IPS-20b (cell line): ENCODE measurements around the gene HOXB9.

Experiments
- H3K27ac ChIP-seq: one replicate; pipeline ENCODE4 v1.5.1; 2013; ENCODE audit warnings: low read length
- H3K27me3 ChIP-seq: 2 replicates; pipeline ENCODE4 v1.6.1; 2013; ENCODE audit warnings: mild to moderate bottlenecking, low read length, inconsistent platforms; ENCODE audit not compliant: insufficient read depth
- H3K36me3 ChIP-seq: 2 replicates; pipeline ENCODE4 v1.6.1; 2013; ENCODE audit warnings: low read depth, mild to moderate bottlenecking, inconsistent platforms, low read length, moderate library complexity; ENCODE audit not compliant: insufficient read depth
- H3K4me1 ChIP-seq: 2 replicates; pipeline ENCODE4 v1.6.1; 2013; ENCODE audit warnings: mild to moderate bottlenecking, control low read depth, inconsistent platforms, low read length, moderate library complexity; ENCODE audit not compliant: insufficient read depth
- H3K4me3 ChIP-seq: 2 replicates; pipeline ENCODE4 v1.5.1; 2013; ENCODE audit warnings: mild to moderate bottlenecking, low read length, inconsistent platforms
- H3K9ac ChIP-seq: 2 replicates; pipeline ENCODE4 v1.6.1; 2013; ENCODE audit warnings: low read depth, mild to moderate bottlenecking, inconsistent platforms, low read length, moderate library complexity
- H3K9me3 ChIP-seq: 2 replicates; pipeline ENCODE4 v1.6.1; 2013; ENCODE audit warnings: mild to moderate bottlenecking, low read depth, low read length, inconsistent platforms; ENCODE audit not compliant: insufficient read depth

The HOXB9 gene

DNA sequence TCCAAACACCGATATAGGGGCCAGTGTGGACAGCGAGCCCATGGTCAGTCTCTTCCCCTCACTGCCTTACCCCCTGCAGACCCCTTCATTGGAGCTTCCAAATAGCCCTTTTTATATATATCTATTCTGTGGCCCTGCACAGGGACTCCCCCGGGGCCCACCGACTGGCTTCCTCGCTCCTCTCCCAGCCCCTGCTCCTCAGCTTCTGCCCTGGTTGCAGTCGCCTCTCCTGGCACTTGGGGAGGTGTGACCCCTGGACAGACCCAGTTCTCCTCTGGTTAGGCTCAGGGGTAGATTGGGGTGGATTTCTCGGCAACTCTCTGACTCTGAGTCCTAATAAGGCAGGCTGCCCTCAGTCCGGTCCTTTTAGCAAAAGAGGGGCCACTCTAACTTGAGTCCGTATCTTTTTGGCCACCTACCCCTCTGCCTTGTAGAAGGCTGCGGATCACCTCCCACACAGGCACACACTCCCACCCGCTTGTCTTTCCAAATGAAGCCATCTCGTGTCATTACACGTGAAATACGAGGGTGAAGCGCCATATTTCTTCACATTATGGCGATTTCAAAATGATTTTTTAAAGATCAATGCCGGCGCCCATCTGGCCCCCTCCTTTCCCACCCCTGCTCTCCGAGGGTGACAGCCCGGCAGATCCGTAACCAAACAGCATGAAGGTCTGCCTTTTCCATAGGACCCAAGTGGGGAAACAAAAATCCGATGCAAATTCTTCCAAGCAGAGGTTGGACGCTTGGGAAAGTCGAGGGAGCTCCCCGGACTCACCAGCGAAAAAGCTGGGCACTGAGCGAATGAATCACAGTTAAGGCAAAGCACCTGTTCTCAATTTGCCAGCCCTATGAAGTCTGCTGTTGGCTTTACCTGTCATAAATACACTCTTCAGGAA, 1.7 kb upstream of the HOXB9 start:
- no peaks in the 10 kb centered on the region for H3K36me3 ChIP-seq
- peaks cover 100% of the 10 kb centered on the region for H3K27me3 ChIP-seq
- no peaks in the 10 kb centered on the region for H3K4me1 ChIP-seq
- H3K9me3 ChIP-seq = peaks cover 16% of the 10 kb centered on the region
- no peak overlapping the region for H3K4me3 ChIP-seq
- no peak overlapping the region for H3K9ac ChIP-seq
- no peak overlapping the region for H3K27ac ChIP-seq

GRCh38 chr17:48627118-48627597, 1.0 kb upstream of the HOXB9 start:
- peaks cover 100% of the 10 kb centered on the region for H3K27me3 ChIP-seq
- H3K27ac ChIP-seq = no peak overlapping the region
- H3K4me3 ChIP-seq = no peak overlapping the region
- no peak overlapping the region for H3K9ac ChIP-seq
- H3K36me3 ChIP-seq = no peaks in the 10 kb centered on the region
- H3K4me1 ChIP-seq = no peaks in the 10 kb centered on the region
- peaks cover 12% of the 10 kb centered on the region for H3K9me3 ChIP-seq

DNA sequence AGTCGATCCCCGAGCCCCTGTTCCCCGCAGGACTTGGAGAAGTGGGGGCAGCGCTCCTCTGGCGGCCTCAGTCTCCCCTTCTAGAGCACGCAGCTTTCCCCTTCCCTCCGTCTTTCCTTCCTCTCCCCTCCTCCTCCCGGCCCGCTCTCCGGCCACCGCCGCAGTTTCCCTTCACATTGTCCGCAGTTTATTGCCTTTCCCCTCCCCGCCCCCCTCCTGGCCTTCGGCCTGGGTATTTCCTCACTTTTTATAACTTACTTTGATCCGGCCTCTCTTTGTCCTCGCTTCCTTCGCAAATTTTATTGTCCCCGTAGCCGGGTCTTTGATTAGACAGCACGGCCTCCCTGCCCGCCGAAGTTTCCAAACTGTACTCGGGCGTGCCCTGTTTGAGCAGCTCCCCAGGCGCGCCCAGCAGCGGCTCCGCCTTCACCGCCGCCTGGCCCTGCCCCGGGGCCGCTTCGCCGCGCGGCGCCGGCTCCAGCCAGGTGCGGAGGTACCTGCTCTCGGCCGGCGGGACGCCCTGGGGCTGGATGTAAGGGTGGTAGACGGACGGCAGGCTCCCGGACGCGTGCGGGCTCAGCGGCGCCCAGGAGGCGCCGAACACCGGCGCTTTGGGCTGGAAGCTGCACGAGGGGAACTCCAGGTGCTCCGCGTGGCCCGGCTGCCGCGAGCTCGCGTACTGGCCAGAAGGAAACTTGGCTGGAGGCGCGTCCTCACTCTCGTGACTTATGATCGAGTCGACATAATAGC, 488 bp downstream of the HOXB9 start:
- H3K27ac ChIP-seq = no peak overlapping the region
- H3K4me1 ChIP-seq = no peaks in the 10 kb centered on the region
- no peaks in the 10 kb centered on the region for H3K36me3 ChIP-seq
- 0 out of 2 replicates have a peak overlapping the region, but pooled peaks have one; percentile 6 for H3K4me3 ChIP-seq
- peaks cover 17% of the 10 kb centered on the region for H3K9me3 ChIP-seq
- H3K9ac ChIP-seq = no peak overlapping the region
- H3K27me3 ChIP-seq = peaks cover 100% of the 10 kb centered on the region

- no peaks in the 10 kb centered on the region for H3K36me3 ChIP-seq
- no peaks in the 10 kb centered on the region for H3K4me1 ChIP-seq
- peaks cover 100% of the 10 kb centered on the region for H3K27me3 ChIP-seq
- H3K27ac ChIP-seq = no peak overlapping the region
- H3K9me3 ChIP-seq = peaks cover 19% of the 10 kb centered on the region
- H3K9ac ChIP-seq = no peak overlapping the region
- H3K4me3 ChIP-seq = 0 out of 2 replicates have a peak overlapping the region, but pooled peaks have one; percentile 6
Observed at GRCh38 chr17:48624544-48625494, 1.3 kb downstream of the HOXB9 start.

DNA sequence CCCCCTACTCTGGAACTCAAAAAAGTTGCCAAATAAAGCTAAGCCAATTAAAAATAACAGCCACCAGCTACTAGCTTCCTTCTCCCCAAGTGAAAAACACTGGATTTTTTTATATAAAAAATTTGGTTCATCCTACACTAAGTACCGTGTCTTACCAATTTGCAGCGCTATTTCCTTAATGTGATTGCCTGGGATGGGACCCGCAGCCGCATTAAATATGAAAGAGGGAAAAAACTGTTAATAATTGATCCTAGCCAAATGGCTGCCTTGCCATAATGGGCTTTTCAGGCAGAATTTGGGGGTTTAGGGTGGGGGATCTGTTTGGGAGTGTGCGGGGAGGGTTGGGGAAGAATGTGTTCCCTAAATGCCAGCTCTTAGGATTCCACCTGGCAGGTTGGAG, 2.0 kb downstream of the HOXB9 start:
- H3K9me3 ChIP-seq = peaks cover 19% of the 10 kb centered on the region
- no peaks in the 10 kb centered on the region for H3K36me3 ChIP-seq
- H3K27me3 ChIP-seq = peaks cover 100% of the 10 kb centered on the region
- no peak overlapping the region for H3K4me3 ChIP-seq
- H3K9ac ChIP-seq = no peak overlapping the region
- H3K4me1 ChIP-seq = no peaks in the 10 kb centered on the region
- no peak overlapping the region for H3K27ac ChIP-seq

- no peak overlapping the region for H3K4me3 ChIP-seq
- H3K9ac ChIP-seq = no peak overlapping the region
- H3K9me3 ChIP-seq = peaks cover 19% of the 10 kb centered on the region
- H3K27ac ChIP-seq = no peak overlapping the region
- H3K27me3 ChIP-seq = peaks cover 100% of the 10 kb centered on the region
- H3K4me1 ChIP-seq = no peaks in the 10 kb centered on the region
- H3K36me3 ChIP-seq = no peaks in the 10 kb centered on the region
Observed at GRCh38 chr17:48623583-48623982, 2.6 kb downstream of the HOXB9 start.

GRCh38 chr17:48622857-48623256, 3.3 kb downstream of the HOXB9 start:
- H3K9me3 ChIP-seq = peaks cover 19% of the 10 kb centered on the region
- H3K9ac ChIP-seq = no peak overlapping the region
- no peaks in the 10 kb centered on the region for H3K4me1 ChIP-seq
- no peak overlapping the region for H3K27ac ChIP-seq
- H3K4me3 ChIP-seq = no peak overlapping the region
- H3K27me3 ChIP-seq = peaks cover 100% of the 10 kb centered on the region
- no peaks in the 10 kb centered on the region for H3K36me3 ChIP-seq

DNA sequence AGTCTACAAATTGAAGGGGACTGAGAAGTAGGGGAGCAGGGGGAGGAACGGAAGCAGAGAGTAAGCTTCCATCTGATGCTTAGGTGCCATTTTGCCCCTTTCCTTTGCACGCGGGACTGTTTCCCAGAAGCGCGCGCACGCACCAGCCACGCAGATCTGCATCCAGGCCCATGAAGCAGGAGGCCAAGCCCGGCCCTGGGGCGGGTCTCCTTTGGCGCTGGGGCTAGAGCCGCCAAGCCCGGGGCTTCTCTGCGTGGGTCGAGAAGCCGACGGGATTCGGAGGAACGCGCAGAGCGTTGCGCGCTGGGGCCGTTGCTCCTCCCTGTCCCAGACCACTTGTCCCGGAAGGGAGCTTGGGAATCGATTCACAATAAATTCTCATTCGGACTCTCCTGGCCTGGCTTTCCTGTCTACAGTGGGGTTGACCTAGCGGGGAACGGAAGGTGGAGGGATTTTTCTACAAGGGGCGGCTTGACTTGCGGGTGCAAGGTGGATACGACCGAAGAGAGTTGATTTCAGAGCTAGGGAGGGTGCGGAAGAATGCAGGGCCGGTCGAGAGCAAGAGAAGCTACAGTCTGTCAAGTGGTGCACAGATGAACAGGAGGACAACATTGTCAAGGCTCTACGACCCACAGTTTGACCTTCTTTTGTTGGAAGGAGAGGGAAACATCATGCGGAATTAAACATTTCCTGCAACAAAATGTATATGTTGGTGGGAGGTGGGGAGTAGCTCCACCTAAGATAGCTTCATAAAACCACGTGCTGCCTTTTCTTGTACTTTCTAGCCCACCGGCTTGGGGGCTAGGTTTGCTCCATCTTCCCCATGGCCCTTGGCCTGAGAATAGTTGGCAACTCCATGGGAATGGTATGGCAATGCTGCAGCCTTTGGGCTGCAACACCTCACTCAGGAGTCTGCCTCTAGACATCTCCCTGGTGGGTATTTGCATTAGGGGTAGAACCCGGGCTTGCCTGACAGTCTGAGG, 4.5 kb downstream of the HOXB9 start:
- no peaks in the 10 kb centered on the region for H3K36me3 ChIP-seq
- H3K27me3 ChIP-seq = peaks cover 100% of the 10 kb centered on the region
- H3K4me1 ChIP-seq = no peaks in the 10 kb centered on the region

GRCh38 chr17:48620461-48621139, 5.6 kb downstream of the HOXB9 start:
- H3K36me3 ChIP-seq = no peaks in the 10 kb centered on the region
- H3K27ac ChIP-seq = no peak overlapping the region
- H3K9ac ChIP-seq = no peak overlapping the region
- H3K4me3 ChIP-seq = no peak overlapping the region
- peaks cover 29% of the 10 kb centered on the region for H3K9me3 ChIP-seq
- no peaks in the 10 kb centered on the region for H3K4me1 ChIP-seq
- H3K27me3 ChIP-seq = peaks cover 100% of the 10 kb centered on the region

More for the DNA sequence above, 4.5 kb downstream of the HOXB9 start:
- Histone ChIP-seq H3K4me3 (no peak overlapping the region), H3K9me3 (peaks cover 26% of the 10 kb centered on the region), H3K9ac (no peak overlapping the region), H3K27ac (no peak overlapping the region)

DNA sequence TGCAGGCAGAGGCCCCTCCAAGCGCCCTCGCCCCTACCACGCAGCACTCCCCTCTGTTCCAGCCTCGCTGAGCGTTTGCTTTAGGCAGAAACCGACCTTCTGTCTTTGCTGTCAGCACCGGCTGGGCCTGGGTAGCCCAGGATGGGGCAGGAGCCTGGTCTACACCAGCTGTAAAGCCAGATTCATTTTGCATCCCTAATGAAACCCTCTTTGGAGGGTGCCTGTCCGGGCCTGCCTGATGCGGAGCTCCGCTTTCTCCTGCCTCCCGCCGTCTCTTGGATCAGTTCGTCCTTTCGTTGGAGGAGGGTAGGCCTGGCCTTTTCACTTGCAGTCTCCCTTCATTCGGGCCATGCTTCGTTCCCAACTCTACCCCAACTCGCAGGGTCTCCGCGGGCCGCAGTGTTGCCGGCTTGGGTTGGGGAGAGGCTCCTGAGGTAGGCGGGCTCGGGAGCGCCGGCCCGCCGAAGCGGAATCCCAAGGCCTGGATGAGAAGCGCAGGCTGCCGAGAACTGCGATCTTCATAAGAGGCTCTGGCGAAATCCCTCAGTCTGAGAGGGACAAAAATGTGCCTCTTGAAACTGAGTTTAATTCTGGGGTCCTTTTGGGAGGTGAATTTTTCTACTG, 6.2 kb downstream of the HOXB9 start:
- H3K27ac ChIP-seq = no peak overlapping the region
- H3K9ac ChIP-seq = no peak overlapping the region
- no peaks in the 10 kb centered on the region for H3K4me1 ChIP-seq
- peaks cover 100% of the 10 kb centered on the region for H3K27me3 ChIP-seq
- H3K4me3 ChIP-seq = no peak overlapping the region
- H3K36me3 ChIP-seq = no peaks in the 10 kb centered on the region
- H3K9me3 ChIP-seq = peaks cover 29% of the 10 kb centered on the region
